IPS-NIHi7 (cell line): ENCODE results near the gene RXRB.
A peak's percentile ranks its signal among the peaks of the same experiment; 100 is the strongest.

Source experiments
- DNase-seq: peaks from one replicate; pipeline ENCODE4 v3.0.0; 2012; ENCODE audit warnings: mixed read lengths; ENCODE audit errors: extremely low spot score

The RXRB gene

DNA sequence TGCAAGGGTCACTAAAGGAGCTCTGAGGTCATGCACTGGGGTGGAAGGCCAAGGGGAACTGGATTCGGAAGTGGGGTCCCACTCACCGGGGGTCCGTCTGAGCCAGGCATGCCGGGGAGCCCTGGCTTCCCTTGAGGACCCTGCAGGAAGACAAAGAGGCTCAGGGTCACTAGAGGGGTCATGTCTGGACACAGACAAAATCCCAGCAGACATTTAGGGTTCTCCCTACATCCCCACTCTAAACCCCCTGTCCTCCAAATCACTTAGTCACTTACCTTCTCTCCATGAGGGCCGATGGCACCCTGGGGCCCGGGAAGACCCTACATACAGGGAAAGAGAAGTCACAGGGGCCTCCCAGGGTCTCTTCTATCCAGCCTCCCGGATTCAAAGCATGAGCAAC is 23.6 kb downstream of the RXRB start:
- no peak for DNase-seq

- DNase-seq: peak; percentile 51
These were observed 24.9 kb downstream of the RXRB start for GRCh38 chr6:33175436-33176069.

GRCh38 chr6:33174784-33175183 is 25.7 kb downstream of the RXRB start:
- no peak for DNase-seq

GRCh38 chr6:33173535-33174180 is 26.8 kb downstream of the RXRB start:
- DNase-seq: no peak

DNA sequence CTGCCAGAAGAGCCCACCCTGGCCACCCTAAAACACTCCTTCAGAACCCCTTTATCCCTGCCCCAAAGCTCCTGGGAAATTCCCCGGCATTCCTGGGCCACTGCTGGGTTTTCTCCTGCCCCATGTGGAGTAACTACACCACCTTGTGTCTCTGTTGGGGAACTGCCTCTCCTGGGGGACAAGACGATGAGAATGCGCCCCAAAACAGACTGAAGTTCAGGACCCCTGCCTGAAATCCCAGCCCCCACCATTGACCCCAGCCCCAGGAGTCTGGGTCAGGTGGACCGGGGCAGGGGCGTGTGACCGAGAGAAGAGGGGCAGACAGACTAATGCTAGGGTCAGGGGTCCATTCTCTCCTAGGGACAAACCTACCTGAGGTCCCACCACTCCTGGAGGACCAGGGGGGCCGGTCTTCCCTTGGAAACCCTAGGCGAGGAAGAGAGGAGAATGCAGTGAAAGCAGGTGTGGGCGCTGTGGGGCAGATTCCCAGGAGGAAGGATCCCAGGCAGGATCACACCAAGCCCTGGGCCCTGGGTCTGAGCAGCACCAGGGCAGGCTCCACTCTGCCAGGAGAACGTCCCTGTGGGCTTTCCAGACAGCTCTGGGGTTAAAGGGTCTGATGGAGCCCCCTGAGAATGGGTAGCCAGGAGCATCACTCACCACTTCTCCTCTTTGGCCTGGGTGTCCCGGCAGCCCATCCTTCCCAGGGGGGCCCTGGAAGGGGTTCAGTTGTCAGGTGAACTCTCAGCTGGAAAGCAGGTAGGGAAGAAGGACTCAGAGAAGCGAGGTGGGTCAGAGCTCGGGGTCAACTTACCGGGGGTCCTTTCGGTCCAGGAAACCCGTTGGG is 27.6 kb downstream of the RXRB start:
- peak; percentile 80 for DNase-seq

DNA sequence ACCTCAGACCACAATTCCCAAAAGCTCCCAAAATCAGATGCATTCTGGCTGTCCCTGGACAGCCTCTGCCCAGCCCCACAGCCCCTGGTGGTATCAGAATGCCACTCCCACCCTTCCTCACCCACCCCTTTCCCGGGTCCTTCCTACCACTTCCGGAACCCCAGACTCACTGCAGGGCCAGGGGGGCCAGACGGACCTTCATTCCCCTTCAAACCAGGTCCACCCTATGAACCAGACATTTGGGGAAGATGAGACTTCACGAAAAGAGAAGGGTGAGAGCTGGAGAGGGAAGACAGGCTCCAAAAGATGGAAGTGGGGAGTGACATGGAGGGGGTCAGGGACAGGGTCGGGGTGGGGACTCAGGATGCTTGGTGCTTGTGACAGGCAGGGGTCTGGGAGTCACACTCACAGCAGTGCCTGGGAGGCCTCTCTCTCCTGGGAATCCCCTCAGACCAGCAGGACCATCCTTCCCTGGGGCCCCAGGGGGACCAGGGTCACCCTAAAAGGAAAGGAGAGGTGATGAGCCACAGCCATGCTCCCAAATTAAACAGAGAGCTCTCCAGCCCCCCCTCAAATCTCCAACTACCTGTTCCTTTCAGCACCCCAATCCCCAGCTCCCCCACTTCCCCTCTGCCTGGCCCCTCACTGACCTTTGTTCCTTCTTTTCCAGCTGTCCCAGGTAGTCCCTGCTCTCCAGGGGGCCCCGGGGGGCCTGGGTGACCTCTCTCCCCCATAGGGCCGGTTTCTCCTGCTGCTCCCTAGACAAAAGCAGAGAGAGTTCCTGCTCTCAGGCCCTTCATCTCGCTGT is 28.4 kb downstream of the RXRB start:
- no peak for DNase-seq

- DNase-seq: no peak
These were observed 29.2 kb downstream of the RXRB start for GRCh38 chr6:33171016-33171879.

DNA sequence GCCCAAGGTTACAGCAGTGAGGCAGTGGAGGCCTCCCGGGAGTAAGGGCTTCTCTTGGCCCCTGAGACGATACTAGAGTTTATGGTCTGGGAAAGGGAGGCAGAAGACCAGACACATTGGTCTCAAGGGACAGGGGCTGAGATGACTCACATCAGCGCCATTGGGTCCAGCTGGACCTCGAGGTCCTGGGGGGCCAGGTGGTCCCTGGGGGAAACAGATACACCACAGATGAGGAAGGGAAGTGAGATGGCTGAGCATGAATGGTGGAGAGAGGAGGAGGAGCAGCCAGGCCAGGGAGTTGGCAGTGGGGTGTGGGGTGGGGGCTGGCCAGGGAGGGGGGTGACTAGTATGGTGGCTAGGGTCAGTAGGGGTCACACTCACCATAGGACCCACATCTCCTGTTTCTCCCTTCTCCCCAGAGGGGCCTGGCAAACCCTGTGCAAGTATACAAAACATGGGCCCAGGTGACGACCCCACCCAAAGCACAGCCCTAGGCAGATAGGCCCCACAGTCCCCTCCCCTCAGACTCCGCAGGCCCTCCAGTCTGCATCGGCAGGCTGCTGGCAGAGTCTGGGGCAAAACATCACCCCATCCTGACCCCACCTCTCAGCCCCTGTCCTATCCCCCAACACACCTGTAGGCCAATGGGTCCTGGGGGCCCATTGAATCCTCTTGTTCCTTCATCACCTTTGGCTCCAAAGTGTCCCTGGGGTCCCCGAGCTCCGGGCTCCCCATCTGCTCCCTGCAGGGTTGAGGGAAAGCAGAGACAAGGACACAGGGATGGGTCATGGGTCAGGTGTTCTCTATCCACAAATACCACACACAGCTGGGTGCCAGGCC is 30.1 kb downstream of the RXRB start:
- no peak for DNase-seq

DNA sequence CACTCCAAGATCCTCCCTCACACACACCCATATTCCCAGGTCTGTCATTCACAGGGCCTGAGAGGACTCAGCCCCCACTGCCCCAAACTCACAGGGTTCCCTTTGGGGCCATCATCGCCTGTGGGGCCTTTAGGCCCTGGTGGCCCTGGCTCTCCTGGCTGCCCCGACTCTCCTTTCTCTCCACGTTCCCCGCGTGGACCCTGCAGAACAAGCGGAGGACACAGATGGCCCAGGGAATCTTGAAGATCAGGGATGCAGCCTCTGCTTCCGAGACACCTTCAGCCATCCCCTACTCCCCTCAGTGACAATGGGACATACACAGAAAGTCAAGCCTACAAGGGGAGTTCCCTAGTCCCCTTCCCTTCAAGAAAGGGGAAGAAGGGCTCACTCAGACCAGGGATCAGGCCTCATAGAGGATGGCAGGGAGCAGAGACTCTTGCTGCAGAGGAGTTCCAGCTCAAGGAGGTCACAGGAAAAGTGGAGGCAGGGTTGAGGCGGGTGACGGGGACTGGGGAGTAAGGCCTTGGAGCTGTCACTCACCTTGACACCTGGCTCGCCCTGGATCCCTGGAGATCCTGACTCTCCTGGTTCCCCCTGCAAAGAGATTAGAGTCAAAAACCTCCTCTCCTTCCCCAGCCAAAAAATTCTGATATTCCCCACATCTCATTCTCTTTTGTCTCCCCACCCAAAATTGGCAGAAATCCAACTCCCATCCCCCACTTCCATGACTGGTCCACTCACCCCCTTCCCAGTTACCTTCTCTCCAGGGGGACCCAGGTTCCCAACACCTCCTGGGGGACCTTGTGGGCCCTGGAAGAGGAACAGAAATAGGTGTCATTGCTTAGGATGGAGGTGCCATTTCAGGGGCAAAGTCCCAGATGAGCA is 30.9 kb downstream of the RXRB start:
- no peak for DNase-seq

DNA sequence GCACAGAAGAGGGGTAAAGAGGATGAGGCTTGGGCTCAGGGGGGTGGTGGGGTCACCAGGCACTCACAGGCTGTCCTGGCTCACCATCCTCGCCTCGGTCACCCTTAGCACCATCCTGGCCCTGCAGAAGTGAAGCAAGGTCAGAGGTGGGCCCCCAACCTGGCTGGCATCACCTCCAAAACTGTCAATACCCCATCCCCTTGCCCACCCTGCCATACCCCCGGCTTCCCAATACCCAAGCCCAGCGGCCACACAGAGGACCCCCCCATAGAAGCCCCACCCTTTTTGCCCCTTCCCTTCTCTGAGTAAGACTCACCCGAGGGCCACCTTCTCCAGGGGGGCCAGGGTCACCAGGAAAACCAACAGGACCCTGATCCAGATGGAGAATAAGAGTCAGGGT is 31.8 kb downstream of the RXRB start:
- no peak for DNase-seq

DNA sequence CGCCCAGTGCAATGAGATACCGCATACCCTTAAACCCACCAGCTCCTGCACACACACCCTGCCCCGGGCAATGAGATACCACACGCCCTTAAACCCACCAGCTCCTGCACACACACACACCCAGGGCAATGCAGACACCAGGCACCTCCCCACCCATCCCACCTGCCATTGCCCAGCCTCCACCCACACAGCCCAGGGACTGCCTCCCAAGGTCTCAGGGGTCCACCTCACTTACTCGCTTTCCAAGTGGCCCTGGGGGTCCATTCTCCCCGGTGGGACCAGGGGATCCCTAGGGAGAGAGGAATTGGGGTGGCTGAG is 32.2 kb downstream of the RXRB start:
- no peak for DNase-seq

- no peak for DNase-seq
These were observed 32.8 kb downstream of the RXRB start for GRCh38 chr6:33167374-33168283.

GRCh38 chr6:33166811-33167210 is 33.7 kb downstream of the RXRB start:
- no peak for DNase-seq

- DNase-seq: no peak
These were observed 34.1 kb downstream of the RXRB start for GRCh38 chr6:33166363-33166762.

- no peak for DNase-seq
These were observed 34.7 kb downstream of the RXRB start for GRCh38 chr6:33165581-33166258.

DNA sequence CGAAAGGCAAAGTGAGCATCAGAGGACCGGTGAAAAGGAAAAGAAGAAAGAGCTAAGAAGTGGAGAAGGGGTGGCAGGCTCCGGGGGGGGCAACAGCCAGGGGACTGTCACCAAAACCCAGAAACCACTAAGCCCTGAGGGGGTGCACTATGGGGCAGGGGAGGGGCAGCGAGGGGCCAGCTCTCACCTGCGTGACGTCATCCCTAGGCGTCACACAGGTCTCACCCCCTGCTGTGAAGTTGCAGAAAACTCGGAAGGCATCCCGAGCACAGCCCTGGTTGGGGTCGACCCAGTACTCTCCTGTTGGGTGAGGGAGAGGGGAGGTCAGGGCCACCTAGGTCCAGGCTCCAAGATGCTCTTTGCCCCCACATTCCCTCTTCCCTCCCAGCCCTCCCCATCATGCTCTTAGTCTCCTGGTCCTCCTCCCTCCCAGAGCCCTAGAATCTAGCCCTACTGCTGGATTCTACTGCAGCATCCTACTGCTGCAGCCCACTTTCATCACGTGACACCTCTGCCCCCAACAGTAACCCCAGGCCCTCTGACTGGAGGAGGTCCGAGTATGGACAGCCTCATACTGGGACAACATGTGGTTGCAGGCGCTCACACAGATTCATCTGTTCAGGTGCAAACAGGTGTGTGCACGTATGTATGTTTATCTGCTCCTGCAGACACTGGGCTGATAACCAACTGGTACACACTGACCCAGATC is 35.6 kb downstream of the RXRB start:
- DNase-seq: no peak

- DNase-seq: no peak
These were observed 36.3 kb downstream of the RXRB start for GRCh38 chr6:33164176-33164575.
